GM13977 (cell line): ENCODE measurements around the gene TMEM135.

Experiments used
- DNase-seq: peaks from one replicate; pipeline ENCODE4 v3.0.0; 2012; ENCODE audit warnings: low spot score
- CTCF ChIP-seq: IDR thresholded peaks from 2 replicates; pipeline ENCODE4 v1.5.1; 2012; ENCODE audit warnings: mild to moderate bottlenecking, control low read depth; ENCODE audit not compliant: insufficient read depth; ENCODE audit errors: extremely low read depth, missing control alignments
- in situ Hi-C: fragments of 300-500 bp; cut with MboI; formaldehyde crosslinking; loops from one replicate; pipeline ENCODE4 v1.12.0; 2022; ENCODE audit warnings: low sequenced_read_pairs, low pct_unique_long_range_greater_than_20kb, mixed read lengths, inconsistent platforms; ENCODE audit not compliant: unreplicated experiment

TMEM135 gene

GRCh38 chr11:87120937-87121336, 83.2 kb downstream of the TMEM135 start:
- in situ Hi-C loops: no loop called here
- no peak for DNase-seq
- no peak for TF ChIP-seq CTCF

DNA sequence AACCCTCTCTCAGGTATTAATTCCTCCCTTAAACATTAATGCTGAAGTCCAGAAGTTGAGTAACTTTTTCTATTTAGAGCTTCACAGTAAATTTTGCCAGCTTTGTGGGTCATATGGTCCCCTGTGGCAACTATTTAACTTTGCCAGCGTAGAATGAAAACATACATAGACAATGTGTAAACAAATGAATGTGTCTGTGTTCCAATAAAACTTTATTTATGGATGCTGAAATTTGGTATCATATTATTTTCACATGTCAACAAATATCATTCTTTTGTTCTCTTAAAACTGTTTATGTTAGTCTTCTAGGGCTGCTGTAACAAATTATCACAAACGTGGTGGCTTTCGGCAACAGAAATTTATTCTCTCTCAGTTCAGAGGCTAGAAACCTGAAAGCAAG, 85.1 kb downstream of the TMEM135 start:
- in situ Hi-C loops: no loop called here

DNA sequence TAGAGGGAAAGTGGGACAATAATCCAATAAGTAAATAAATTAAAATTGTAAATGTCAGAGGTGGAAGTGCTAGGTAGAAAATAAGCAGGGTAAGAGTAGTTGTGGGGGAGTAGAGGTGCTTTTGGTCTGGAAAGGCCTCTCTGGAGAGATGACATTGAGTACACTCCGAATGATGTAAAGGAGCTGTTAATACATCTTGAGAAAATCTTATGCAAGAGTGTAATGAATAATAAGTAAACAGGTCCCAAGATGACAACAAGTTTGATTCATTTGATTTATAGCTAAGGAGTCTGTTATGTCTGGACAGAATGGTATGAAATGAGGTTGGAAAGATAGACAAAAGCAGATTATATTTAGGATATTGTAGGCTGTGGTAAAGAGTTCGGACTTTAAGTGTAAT, 87.5 kb downstream of the TMEM135 start:
- no peak for DNase-seq
- in situ Hi-C loops: no loop called here
- TF ChIP-seq CTCF: no peak

More for the DNA sequence above, 85.1 kb downstream of the TMEM135 start:
- TF ChIP-seq CTCF: no peak
- no peak for DNase-seq

DNA sequence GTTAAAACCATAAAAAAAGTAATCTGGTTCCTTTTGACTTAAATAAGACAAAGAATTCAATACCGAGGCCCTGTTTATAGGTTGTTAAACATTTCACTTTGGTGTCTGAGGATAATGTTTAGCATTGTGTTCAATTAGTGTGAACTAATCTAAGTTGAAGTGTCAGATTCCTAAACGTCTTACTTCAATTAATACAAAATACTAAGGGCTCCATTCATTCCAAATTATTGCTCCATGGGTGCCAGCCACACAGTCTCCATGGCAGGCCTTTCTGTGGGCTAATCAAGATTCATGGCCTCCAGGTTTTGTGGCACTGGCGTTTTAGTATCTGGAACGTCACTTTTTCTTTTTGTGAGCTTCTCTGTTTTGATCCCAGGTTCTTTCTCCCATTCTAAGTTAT, 89.4 kb downstream of the TMEM135 start:
- no peak for DNase-seq

DNA sequence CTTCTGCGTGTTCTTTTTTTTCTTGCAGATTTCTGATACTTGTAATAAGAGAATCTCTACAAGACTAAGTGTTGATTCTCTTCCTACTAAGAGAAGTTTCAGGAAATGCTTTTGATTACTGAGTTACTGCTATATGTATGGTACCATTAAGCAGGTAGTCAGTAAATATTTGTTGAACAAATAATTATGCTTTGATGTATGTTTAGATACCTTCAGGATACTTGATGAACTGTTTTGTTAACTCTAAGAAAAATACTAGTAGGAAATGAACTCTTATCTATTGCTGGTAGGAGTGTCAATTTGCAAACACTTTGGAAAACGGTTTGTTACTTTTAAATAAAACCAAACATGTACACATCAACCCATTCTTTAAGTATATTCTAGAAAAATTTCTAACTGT, 90.6 kb downstream of the TMEM135 start:
- in situ Hi-C loops: no loop called here
- no peak for DNase-seq
- no peak for TF ChIP-seq CTCF

More for the DNA sequence above, 89.4 kb downstream of the TMEM135 start:
- in situ Hi-C loops: no loop called here
- TF ChIP-seq CTCF: no peak

DNA sequence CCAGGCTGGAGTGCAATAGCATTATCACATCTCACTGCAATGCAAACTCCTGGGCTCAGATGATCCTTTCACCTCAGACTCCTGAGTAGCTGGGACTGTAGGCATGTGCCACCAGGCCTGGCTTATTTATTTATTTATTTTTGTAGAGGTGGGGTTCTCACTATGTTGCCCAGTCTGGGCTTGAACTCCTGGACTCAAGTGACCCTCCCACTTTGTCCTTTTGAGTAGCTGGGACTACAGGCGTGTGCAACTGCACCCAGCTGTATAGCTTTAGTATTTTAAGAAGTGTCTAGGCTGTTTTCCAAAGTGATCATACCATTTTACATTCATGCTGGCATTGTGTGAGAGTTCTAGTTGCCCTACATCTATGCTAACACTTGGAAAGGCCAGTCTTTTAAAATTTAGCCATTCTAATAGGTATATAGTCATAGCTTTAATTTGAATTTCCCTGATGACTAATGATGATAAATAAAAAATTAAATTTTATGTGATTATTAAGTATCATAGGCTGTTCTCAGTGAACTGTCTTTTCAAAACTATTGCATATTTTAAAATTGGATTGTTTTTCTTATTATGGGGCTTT, 96.9 kb downstream of the TMEM135 start:
- in situ Hi-C loops: no loop called here
- no peak for DNase-seq
- TF ChIP-seq CTCF: no peak

- TF ChIP-seq CTCF: no peak
- in situ Hi-C loops: no loop called here
- no peak for DNase-seq
Measured at GRCh38 chr11:87136236-87136635, 98.5 kb downstream of the TMEM135 start.
